Stimulated activated CD4-positive, alpha-beta T cell treated with anti-CD3 and anti-CD28 coated beads, Interleukin-1b, Interleukin-23, amount 100 ng/mL, for 4 hours (primary cell): ENCODE measurements around the gene ERBB3.
"Not testable (repeated sequence)": the region's sequence is repeated elsewhere in the genome, so short reads cannot be mapped to it uniquely, and the experiment has no call there.

Experiments used
- DNase-seq, 2 donors: peaks; one replicate each; pipeline ENCODE4 v3.0.0-alpha.2; 2020; ENCODE audit warnings: low read depth in 2 of 2

ERBB3 gene

GRCh38 chr12:56114084-56114483, 34.1 kb downstream of the ERBB3 start:
- DNase-seq, result no peak

DNA sequence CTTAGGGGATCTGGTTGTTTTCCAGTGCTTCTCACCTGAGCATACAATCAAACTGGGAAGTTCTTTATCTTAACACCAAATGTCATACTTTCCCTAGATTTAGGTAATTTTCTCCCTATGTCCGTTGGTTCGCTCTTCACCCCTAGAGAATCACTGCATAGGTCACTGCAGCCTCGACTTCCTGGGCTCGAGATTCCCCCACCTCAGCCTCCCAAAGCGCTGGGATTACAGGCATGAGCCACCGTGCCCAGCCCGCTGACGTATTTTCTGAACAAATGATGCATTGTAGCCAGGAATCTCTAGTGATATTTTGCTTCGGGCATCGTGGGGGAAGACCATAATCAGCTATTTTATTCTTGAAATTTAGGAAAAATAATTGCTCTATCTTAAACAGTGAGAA, 35.4 kb downstream of the ERBB3 start:
- DNase-seq, result no peak

DNA sequence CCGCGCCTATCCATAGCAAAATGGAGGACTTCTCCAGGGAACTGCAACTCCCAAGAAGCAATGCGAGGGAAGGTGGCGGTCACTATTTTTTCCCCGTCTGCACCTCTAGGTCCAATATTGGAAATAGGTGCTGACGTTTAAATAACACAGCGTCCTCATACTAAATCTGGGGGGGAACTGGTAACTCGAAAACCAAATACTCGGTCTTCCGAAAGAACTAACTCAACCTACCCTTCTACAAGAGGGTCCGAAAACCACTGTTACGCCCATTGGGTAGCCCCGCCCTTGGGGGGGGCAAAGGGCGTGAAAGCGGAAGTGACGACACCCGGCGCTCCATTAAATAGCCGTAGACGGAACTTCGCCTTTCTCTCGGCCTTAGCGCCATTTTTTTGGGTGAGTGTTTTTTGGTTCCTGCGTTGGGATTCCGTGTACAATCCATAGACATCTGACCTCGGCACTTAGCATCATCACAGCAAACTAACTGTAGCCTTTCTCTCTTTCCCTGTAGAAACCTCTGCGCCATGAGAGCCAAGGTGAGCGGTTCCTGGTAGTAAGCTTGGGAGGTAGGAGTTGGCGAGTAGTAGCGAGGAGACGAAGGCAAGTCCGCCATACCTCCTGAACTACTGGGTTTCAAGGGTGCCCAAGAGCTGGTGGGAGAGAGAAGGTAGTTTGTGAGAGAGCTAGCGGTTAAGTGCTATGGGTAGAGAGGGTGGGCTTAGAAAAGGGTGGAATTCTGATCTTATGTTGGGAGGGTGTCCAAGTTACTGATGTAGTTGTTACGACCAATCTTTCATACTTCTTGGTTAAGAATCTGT, 36.5 kb downstream of the ERBB3 start, which contains the start of gene RPL41:
Gene RPL41, plus strand, starts transcription at position 367 of the 815 bp plus-strand sequence.
- DNase-seq, result peak; percentile 89 to 93

DNA sequence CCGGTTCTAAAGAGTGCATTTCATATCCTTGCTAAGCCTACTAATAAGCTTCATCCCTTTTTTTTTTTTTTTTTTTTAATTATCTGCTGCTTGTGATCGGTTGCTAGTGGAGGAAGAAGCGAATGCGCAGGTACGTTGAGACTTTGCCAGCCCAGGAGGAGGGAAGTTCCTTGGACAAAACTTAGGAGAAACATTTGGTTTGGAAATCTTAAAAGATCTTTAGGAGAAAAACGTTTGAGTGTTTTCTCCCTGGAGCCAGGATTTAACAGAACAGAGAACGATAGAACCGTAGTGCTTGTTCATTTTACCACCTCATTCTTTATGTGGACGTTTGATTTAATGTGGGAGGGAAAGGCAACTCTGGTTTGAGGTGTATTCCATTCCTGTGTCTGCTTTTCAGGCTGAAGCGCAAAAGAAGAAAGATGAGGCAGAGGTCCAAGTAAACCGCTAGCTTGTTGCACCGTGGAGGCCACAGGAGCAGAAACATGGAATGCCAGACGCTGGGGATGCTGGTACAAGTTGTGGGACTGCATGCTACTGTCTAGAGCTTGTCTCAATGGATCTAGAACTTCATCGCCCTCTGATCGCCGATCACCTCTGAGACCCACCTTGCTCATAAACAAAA, 37.2 kb downstream of the ERBB3 start:
- DNase-seq, result not testable (repeated sequence)

DNA sequence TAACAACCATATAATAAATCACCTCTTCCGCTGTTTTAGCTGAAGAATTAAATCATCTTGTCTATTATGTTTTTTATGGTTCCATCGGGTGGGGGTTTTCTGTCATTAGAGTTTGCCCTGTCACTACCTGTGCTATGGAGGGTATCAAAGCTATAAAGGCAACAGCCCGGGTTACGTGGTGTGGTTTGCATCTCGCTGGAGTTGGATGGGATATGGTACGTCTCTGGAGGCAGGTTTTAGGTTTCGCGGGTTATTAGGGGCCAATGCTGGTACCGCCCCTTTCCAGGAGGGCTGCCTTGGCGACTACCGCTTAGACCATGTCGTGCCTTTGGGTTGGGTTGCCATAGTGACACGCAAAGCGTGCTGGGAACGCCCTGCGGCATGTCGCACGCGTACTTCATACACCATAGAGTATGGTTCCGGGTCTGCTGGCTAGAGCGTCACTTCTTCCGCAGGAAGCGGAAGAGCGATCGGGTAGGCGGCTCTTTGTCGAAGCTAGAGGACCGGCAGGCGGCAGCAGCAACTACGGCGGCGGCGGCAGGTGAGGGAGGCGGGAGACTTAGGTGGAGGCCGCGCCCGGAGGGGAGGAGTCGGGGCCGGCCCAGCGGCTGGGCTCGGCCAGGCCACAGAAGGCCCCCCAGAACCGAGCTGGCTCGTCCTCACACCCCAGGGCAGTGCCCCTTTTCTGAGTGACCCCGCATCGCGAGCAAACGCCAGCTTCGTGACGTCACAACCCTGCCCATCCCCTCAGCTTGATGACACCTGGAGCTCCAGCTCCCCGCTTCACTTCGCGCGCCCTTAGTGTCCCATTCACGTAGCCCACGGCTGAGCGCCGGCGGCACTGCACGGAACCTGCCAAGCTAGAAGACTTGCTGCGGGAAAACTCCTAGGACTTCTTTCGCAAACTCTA, 38.1 kb downstream of the ERBB3 start, which contains the start of gene ZC3H10:
Gene ZC3H10, plus strand, starts transcription at position 489 of the 910 bp plus-strand sequence. CDS start 2,297 bp downstream, outside the sequence.
- DNase-seq, result peak; percentile 91 to 94

GRCh38 chr12:56118688-56119357, 38.9 kb downstream of the ERBB3 start:
- DNase-seq, result no peak

- peak in 1 of 2 donors; percentile 52 for DNase-seq
These were observed 39.4 kb downstream of the ERBB3 start for GRCh38 chr12:56119361-56119796.

GRCh38 chr12:56120158-56120846, 40.3 kb downstream of the ERBB3 start:
- no peak for DNase-seq

DNA sequence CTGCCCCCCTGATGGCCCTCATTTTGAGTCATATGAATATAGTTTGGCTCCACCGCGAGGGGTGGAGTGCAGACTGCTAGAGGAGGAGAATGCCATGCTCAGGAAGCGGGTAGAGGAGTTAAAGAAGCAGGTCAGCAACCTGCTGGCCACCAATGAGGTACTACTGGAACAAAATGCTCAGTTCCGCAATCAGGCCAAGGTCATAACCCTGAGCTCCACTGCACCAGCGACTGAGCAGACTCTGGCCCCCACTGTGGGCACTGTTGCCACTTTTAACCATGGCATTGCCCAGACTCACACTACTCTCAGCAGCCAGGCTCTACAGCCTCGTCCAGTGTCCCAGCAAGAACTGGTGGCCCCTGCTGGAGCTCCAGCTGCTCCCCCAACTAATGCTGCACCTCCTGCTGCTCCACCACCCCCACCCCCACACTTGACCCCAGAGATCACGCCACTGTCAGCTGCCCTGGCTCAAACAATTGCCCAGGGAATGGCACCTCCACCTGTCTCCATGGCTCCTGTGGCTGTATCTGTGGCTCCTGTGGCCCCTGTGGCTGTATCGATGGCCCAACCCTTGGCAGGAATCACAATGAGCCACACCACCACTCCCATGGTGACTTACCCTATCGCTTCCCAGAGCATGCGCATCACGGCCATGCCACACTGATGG, 41.4 kb downstream of the ERBB3 start:
- DNase-seq, result no peak

GRCh38 chr12:56122637-56123036, 42.7 kb downstream of the ERBB3 start:
- DNase-seq, result no peak

DNA sequence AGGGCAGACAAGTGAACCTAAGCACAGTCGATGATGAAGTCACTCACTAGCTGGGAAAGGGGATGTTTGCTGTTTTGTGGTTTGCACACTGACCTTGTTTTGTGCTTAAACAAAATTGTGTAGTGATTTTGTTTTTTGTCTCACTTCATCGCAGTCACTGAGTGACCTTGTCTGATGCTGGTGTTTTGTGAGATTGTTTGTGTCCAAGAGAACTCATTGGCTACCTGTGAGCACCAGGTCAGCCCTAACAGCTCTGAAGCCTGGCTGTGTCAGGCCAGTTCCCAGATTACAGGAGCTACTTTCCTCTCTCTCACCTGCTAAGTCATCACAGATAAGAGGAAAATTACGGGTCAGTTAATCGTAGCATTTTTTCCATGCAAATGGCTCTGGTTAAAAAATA, 44.2 kb downstream of the ERBB3 start:
- no peak for DNase-seq

DNA sequence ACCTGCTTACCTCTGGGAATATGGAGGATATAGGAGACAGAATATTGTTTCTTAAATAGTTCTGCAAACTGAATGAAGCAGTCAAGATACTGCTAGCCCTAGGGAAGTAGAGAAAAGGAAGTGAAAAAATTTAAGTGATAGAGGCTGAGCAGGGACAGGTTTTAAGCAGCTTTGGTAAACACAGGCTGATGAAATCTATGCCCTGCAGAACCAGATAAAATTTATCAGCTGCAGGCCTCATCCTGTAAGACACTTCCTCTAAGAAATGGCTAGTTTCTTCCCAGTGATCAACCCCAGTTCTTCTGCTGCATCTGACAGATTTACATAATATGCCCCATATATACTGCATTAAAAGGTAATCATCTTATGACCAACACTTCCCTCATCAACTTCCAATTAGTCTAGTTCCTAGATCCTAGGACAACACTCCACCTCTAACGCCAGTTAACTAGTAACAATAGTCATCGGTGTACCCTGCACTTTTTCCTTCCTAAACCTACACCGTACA, 46.8 kb downstream of the ERBB3 start:
- DNase-seq, result no peak

GRCh38 chr12:56127485-56127887, 47.5 kb downstream of the ERBB3 start:
- DNase-seq, result no peak

- peak; percentile 84 to 94 for DNase-seq
These were observed 48.1 kb downstream of the ERBB3 start, which contains the start of gene ESYT1 for GRCh38 chr12:56127888-56128669. Gene ESYT1 (plus strand): TSS chr12:56128267. CDS start chr12:56128320, 53 bp downstream.

DNA sequence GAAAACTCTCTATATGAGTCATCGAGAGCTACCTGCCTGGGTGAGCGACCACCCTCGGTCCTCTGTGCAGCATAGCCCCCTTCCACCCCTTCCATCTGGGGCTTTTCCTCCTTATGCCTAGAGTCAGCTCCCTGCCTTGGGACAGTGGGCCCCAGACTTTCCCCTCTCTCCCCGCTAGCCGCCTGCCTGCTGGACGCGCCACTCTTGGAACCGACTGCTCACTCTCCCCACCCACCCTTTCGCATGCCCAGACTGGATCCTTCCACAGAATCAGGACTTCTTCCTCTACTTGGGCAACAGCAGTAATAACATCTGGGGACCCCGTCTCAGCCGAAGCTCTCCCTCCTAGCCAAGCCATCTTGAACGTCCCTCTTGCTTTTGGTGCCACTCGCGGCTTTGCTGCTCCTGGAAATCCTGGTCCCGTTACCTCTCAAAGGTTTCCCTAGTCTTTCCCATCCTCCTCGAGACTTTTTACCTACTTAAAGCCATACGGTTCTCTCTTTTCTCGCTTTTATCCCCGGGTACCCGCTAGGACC, 48.8 kb downstream of the ERBB3 start:
- no peak for DNase-seq

- peak in 1 of 2 donors; percentile 43 for DNase-seq
These were observed 49.4 kb downstream of the ERBB3 start for GRCh38 chr12:56129206-56129941.

GRCh38 chr12:56129942-56130495, 50.1 kb downstream of the ERBB3 start:
- no peak for DNase-seq

DNA sequence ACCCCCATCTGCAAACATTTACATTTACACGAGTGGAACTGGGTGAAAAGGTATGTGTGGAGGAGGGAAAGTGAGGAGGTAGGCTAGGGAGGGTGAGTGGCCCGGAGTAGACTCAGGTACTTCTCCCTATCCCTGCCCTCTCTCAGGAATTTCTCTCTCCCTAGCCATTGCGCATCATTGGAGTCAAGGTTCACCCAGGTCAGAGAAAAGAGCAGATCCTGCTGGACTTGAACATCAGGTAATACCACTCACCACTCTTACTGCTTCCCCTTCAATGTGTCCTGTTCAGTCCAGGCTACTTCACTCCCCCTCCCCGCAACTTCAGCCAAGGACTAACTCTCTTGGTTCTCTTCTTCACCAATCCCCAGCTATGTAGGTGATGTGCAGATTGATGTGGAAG, 50.9 kb downstream of the ERBB3 start:
- DNase-seq, result no peak
